NCI-H446 (cell line): ENCODE results near the gene SLC7A10.
"Not testable (repeated sequence)": the region's sequence is repeated elsewhere in the genome, so short reads cannot be mapped to it uniquely, and the experiment has no call there.

ENCODE experiments used
- DNase-seq, 2 experiments: peaks; one replicate each; lab custom pipeline; 2025; lab: John Stamatoyannopoulos, UW

Gene SLC7A10

GRCh38 chr19:33238481-33239149, 13.0 kb upstream of the SLC7A10 start:
- no peak for DNase-seq

GRCh38 chr19:33236696-33237390, 11.2 kb upstream of the SLC7A10 start:
- no peak for DNase-seq

DNA sequence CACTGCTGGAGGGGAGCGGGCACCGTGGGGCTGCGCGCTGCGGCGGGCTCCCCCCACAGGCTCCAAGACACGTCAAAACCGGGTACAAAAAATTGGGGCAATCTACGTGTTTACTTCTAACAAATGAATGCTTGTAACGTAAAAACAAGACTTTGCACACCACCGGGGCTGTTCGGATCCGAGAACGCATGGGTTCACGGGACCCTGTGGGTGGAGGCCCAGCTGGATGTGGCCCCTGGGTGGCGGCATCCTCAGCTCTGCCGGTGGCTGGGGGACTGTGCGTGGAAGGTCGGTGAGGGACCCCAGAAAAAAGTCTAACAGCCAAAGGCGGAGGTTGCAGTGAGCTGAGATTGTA, 10.3 kb upstream of the SLC7A10 start:
- no peak for DNase-seq

- DNase-seq: peak; percentile 41 to 76
Measured at GRCh38 chr19:33235269-33235995, 9.8 kb upstream of the SLC7A10 start.

DNA sequence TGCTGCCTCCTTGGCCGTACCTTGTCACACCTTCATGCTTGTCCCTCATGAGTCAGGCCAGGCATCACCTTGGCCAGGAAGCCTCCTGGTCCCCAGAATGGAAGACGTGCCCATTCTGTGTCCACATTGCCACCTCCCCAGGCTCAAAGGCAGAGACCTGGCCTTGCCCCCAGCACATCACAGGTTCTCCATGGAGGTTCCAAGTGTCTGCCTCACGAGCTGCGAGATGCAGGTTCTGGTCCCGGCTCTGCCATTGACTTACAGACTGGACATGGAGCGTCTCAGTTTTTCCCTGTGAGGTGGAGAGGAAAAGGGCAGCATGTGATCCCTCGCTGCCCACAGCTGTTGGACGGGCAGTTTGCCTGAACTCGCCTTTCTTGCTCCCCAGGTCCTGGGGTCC, 9.1 kb upstream of the SLC7A10 start:
- DNase-seq: no peak

- DNase-seq: no peak
Measured at GRCh38 chr19:33234092-33234491, 8.4 kb upstream of the SLC7A10 start.

DNA sequence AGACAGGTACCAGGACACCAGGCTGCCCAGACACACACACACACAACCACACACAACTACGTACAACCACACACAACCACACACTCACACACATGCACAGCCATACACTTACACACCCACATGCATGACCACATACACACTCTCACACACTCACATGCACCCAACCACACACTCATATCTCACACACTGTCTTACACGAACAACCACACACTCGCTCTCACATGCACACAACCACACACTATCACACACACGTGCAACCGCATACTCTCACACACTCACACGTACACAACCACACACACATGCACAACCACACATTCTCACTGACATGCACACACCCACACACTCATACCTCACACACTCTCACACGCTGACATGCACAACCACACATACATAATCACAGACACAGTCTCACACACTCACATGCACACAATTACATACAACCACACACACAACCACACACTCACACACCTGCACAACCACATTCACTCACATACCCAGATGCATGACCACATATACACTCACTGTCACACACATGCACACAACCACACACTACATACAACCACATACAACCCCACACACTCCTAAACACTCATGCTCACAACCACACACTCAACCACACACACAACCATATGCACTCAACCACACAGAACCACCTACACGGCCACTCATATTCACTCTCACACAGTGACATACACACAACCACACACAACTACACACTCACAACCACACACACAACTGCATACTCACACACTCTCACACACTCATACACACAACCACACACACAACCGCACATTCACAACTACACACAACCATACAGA, 7.6 kb upstream of the SLC7A10 start:
- no peak for DNase-seq

DNA sequence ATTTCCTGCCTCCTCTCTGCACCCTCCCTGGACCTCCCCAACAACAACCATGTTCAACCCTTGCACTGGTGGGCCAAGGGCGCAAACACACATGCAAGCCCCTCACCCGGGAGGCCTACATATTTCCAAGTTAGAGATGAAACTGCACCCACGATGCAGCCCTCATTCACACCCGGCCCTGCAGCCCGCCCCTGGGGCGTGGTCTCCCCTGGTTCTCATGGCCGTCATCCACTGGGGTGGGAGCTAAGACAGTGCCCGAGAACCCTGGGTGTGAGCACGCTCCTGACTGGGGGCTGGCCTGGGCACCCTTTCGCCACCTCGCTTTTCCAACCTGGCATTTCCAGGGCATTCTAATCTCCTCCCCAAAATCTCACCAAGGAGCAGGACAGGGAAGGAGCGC, 7.0 kb upstream of the SLC7A10 start:
- no peak for DNase-seq

DNA sequence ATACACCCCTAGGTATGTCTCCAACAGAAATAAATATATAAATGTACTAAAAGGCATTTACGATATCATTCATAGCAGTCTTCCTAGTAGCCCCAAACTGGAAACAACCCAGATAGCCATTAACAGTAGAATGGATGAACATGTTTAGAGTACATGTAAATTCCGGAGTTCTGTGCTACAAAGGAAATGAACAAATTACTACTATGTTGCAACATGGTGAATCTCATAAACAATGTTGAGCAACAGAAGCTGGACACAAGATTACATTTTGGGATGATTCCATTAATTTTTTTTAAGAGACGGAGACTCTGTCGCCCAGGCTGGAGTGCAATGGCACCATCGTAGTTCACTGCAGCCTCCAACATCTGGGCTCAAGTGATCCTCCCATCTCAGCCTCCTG, 5.9 kb upstream of the SLC7A10 start:
- DNase-seq: no peak

GRCh38 chr19:33229962-33230361, 4.3 kb upstream of the SLC7A10 start:
- no peak for DNase-seq

DNA sequence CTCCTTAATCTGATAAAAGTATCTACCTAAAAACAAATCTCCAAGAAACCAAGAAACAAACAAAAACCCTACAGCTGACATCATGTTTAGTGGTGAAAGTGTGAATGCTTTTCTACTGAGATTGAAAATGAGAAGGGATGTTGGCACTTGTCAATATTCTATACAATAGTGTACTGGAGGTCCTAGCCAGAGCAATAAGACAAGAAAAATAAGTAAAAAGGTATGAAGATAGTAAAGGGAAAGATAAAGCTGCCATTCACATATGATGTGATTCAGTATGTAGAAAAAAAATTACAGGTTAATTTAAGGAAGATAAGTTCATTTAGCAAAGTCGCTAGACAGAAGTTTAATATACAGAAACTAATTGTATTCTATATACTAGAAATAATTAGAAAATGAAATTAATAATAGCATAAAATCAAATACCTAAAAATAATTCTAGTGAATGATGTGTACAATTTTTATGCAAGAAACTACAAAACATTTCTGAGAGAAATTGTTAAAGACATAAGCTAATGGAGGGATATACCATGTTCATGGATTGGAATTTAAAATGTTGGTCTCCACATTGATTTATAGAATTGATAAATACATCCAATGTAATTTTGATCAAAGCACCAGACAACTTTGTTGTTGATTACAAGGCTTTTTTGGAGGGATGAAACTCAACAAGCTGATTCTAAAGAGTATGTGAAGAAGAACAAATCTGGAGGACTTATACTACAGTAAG, 2.4 kb upstream of the SLC7A10 start:
- no peak for DNase-seq

DNA sequence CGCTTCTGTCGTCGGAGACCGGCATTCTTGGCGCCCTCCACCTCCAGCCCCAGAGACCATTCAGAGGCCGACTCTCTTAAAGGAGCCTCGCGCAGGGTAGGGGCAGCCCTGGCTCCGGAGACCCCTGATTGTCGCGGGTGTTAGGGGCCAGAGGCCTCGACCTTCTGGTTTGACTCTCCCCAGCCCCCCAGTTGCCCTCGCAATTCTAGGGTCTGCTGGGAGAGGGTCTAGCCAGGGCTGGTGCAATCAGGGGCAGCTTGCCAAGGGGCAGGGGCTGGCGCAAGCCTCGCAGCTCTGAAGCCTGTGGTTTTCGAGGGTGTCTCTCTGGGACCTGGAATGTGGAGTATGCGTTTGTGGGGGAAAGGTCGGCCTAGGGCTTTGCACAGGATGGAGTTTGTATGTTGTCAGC, 1.6 kb upstream of the SLC7A10 start:
- no peak for DNase-seq

- DNase-seq: no peak
Measured at GRCh38 chr19:33226550-33227241, 1.0 kb upstream of the SLC7A10 start.

GRCh38 chr19:33224694-33225457, 774 bp downstream of the SLC7A10 start:
- DNase-seq: no peak

DNA sequence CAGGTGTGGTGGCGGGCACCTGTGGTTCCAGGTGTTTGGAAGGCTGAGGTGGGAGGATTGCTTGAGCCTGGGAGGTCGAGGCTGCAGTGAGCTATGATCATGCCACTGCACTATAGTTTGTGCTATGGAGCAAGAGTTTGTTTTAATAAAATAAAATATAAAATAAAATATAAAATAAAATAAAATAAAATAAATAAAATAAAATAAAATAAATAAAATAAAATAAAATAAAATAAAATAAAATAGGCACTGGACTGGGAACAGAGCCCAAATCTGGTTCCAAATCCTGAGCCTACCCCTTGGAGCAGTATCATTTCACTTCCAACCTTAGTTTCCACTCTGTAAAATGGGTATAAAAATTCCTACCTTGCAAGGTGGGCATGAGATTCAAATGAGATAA, 3.4 kb downstream of the SLC7A10 start:
- not testable (repeated sequence) for DNase-seq

DNA sequence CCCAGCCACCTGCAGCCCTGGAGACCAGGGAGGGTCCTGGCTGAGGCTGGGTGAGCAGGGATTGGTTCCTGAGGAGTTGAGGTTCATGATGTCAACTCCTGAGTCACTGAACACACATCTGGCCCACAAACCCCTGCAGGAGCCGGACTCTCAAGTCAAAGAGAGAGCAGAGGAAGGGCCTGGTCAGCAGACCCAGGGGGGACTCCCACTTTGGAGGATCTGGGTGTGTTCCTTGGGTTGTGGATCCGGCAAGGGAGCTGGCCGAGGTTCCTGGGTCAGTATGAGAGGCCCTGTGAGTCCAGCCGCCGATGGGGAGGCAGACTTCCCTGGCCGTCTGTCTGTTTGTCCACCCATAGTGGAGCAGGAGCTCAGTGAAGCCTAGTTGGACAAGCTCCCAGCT, 4.0 kb downstream of the SLC7A10 start:
- DNase-seq: no peak

DNA sequence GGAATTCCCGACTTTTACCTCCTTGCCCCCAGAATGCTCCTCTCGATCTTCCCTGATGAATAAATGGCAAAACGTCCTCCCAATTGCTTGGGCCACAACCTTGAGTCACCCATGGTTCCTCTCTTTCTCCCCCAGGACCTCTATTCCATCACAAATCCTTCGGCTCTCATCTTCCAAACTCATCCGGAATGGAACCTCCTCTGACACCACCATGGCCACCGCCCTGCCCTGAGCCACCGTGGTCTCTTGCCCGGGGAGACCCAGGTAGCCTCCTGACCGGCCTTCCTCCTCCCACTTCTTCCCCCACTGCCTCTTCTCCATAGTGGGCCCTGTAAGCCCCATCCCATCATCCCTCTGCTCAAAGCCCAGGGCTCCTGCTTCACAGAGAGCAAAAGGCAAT, 4.9 kb downstream of the SLC7A10 start:
- DNase-seq: no peak

- DNase-seq: no peak
Measured at GRCh38 chr19:33220115-33220514, 5.5 kb downstream of the SLC7A10 start.

- DNase-seq: no peak
Measured at GRCh38 chr19:33219261-33219815, 6.3 kb downstream of the SLC7A10 start.

- DNase-seq: no peak
Measured at GRCh38 chr19:33217881-33218280, 7.8 kb downstream of the SLC7A10 start.
